GM08714 (cell line): ENCODE measurements around the gene SMC1B.
"Not testable (repeated sequence)": the region's sequence is repeated elsewhere in the genome, so short reads cannot be mapped to it uniquely, and the experiment has no call there.

Experiments
- H3K4me3 ChIP-seq: fragments of 200-500 bp; sonication (Bioruptor generic); 2 replicates; pipeline ENCODE4 v1.5.1; 2014; ENCODE audit warnings: mild to moderate bottlenecking, low read length, inconsistent platforms
- ZNF274 ChIP-seq: IDR thresholded peaks from 2 replicates; pipeline ENCODE4 v1.6.1; 2012; ENCODE audit warnings: mild to moderate bottlenecking, low read depth, low read length

SMC1B gene

DNA sequence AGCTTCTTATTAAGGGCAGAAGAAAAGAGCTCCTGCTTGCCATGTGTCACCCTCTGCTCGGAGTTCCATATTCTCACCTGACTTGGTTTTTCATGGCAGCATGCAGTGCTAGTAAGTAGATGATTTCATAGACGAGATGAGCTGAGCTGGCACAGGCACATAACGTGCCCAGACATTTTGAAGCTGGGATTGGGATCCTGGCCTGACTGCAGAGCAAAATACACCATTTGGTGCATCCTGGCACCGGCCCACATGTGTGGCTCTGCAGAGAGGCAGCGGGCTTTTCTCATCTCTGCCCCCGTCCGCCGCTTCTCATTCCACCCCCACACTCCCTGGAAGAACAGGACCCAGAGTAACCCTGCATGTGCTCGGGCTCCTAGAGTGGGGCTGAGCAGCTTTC is 78.9 kb downstream of the SMC1B start:
- no peak overlapping the region for H3K4me3 ChIP-seq
- TF ChIP-seq ZNF274, result no peak

DNA sequence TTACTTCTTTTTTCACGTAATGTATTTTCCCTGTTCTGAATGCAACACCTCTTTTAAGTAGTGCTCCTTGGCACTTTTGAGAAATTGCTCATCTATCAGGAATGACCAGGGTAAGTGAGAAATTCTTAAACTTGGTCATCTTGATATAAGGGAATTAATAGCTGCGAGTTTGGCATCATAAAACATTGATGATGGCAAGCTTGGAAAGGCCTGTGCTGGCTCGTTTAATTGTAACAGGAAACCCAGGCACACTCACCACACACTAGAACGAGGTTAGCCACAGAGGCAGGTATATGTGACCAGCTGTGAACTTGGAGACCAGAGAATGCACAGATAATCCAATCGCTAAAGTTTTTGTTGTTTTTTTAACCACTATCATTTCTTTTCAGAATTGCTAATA is 79.3 kb downstream of the SMC1B start:
- TF ChIP-seq ZNF274, result no peak
- H3K4me3 ChIP-seq, result no peak overlapping the region

DNA sequence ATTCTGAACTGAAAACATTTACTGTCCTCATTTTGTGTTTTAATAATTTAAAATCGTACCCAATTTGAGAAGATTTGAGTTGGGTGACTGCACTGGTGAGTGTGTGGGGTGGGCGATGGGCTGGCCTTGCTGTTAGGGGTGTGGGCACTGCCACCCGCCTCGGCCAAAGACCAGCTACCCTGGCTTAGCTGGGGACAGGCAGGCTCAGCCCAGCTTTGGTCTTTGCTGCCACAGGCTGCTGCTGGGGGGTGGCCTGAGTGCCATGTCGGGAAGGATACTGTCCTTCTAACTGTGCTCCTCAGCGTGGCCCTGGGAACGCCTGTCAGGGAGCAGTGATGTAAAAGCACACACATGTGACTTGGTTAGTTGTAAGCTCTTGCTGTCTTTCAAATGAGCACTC is 81.4 kb downstream of the SMC1B start:
- no peak for TF ChIP-seq ZNF274
- no peak overlapping the region for H3K4me3 ChIP-seq

DNA sequence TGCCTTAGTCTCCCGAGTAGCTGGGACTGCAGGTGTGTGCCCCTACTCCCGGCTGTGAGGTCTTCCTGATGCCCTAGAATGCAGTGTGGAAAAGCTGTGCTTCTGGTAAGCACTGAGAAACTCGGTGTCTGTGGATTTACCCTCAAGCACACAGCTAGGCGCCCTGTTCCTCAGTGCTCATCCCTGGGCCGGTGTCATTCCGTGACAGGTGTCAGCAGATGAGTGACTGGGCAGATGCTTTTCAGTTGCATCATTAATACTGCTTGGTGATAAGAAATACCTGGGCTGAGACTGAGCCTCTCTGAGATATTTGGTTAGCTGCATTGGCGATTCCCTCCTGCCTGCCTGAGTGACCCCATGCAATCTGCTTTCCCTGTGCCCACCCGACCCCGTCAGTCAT is 81.9 kb downstream of the SMC1B start:
- H3K4me3 ChIP-seq, result no peak overlapping the region
- TF ChIP-seq ZNF274, result no peak

DNA sequence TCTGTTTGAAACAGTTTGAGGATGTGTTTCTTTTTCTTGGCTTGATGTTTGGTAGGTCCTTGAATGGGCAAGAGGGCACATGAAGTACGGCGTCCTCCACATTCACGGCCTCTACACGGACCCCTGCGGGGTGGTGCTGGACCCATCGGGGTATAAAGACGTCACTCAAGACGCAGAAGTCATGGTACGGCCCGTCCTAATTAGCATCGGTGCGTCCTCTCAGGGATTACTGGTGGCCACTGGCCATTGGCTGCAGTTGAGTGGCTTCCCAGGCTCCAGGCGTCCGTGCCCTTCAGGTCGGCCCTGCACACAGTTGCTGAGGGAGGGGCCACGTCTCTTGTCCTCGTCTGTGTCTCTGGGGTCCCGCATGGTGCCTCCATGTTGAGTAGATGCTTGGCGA is 82.9 kb downstream of the SMC1B start:
- no peak overlapping the region for H3K4me3 ChIP-seq
- no peak for TF ChIP-seq ZNF274

DNA sequence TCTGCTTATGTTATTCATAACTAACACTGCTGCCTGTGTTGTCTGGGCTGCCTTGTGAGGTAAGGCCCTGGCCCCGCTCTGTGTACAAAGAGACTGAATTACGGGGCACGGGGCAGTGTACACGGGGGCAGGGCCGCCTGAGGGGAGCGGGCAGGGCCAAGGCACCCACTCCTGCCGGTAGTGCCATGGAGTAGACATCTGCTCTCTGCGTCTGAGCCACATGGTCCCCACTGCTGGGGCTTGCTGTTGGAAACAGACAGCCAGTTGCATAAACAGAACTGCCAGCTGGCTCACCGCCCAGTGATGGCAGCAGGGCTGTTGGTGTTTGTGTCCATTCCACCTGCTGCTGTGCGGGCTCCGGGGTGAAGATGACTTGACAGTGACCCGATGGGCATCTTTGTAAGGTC is 83.9 kb downstream of the SMC1B start:
- TF ChIP-seq ZNF274, result no peak
- no peak overlapping the region for H3K4me3 ChIP-seq

DNA sequence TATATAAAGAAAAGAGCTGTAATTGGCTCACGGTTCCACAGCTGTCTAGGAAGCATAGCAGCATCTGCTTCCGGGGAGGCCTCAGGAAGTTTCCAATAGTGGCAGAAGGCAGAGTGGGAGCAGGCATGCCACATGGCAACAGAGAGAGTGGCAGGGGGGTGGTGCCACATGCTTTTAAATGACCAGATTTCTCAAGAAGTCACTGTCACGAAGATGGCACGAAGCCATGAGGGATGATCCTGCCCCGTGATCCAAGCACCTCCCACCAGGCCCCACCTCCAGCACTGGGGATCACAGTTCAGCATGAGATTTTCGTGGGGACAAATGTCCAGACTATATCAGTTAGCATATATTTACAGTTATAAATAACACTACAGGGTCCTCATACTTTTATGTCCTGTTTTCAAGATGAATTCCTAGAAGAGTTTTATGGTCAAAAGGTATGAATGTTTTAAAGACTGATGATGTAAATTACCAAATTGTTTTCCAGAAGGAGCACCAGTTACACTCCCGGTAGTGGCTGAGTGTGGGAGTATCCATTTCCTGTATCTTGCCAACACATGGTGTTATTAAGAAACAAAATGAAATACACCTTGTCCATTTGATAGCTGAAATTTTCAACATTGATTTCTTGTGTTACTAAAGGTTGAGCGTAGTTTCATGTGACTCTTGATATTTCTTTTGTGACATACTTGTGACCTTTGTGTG is 84.4 kb downstream of the SMC1B start:
- no peak for TF ChIP-seq ZNF274
- no peak overlapping the region for H3K4me3 ChIP-seq

DNA sequence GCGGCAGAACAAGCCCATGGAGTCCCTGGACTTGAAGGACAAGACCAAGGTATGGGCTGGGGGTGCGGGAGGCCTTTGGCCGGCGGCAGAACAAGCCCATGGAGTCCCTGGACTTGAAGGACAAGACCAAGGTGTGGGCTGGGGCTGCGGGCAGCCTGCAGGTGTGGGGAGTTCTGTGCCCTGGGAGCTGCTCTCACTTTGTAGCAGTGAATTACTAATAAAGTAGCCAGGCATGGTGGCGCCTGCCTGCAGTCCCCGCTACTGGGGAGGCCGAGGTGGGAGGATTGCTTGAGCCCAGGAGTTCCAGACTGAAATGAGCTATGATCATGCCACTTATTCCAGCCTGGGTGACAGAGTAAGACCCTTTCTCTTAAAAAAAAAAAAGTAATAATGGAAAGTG is 85.1 kb downstream of the SMC1B start:
- H3K4me3 ChIP-seq, result not testable (repeated sequence)

DNA sequence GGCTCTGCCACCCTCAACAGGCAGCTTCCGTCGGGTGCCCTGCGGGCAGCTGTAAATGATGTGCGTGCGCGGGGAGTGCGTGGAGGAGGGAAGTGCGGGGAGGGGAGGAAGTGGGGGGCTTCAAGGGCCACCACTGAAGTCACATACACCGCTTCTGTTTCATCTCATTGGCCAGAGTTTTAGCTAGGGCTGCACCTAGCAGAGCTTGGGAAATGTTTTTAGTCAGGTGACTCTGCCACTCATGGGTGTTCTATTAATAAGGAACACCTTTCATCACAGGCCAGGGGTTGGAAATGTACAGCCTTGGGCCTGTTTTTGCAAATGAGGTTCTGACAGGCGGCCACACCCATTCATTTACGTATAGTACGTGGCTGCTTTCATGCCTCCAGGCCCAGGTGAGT is 89.1 kb downstream of the SMC1B start:
- H3K4me3 ChIP-seq, result no peak overlapping the region
- TF ChIP-seq ZNF274, result no peak

DNA sequence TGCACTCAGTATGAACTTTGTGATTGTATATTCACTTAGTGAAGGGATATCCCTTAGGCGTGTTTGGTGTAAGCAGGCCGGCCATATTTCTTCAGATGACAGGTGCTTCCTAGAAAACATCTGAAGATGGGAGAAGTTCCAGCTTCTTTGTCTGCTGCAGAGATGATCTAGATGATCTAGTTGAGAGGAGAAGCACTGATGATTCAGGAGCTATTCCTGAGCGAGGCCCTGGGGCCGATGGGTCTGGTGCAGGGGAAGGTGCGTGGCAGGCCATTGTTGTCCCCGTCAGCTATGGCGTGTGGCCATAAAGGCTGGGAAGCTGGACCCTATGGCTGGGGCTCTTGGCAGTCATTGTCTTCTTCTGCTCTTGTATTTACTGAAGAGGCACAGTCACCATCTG is 89.7 kb downstream of the SMC1B start:
- TF ChIP-seq ZNF274, result no peak
- H3K4me3 ChIP-seq, result no peak overlapping the region

DNA sequence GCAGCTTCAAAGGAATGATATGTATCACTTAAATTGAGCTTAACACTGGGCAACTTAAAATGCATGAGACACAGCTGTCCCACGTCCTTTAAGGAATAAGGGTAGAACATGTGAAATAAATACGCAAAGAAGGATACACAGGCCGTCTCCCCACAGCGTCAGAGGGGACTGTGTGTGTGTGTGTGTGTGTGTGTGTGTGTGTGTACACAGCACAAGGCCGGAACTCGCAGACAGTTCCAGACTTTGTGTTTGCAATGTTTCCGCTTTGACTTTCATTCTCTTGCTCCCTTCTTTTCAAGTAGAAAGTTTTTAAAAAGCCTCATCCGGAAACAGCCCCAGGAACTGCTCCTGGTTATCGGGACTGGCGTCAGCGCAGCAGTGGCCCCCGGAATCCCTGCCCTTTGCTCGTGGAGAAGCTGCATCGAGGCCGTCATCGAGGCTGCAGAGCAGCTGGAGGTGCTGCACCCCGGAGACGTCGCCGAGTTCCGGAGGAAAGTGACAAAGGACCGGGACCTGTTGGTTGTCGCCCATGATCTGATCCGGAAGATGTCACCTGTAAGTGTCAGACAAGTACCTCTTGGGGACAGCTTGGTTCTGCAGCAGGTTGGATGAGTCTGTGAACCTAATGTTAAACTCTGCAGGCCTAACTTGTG is 90.4 kb downstream of the SMC1B start:
- H3K4me3 ChIP-seq, result no peak overlapping the region
- TF ChIP-seq ZNF274, result no peak

DNA sequence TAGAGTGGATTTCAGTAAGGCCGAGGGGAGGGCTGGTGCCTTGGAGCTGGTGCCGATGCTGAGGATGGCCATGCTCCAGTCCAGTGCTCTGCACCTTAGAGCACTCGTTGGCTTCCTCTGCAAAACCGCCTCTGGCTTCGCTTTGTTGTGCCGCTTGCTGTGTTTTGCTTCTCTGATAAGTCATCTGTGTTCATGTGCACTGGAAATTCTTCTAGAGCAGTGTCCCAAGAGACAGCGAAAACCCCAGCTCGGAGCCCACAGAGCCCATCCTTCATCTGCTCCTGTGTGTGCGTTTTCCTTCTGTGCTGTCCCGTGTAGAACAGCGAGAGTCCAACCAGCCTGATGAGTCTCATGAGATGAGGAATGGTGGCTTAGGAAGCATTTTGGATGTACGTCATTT is 91.6 kb downstream of the SMC1B start:
- H3K4me3 ChIP-seq, result no peak overlapping the region
- no peak for TF ChIP-seq ZNF274

DNA sequence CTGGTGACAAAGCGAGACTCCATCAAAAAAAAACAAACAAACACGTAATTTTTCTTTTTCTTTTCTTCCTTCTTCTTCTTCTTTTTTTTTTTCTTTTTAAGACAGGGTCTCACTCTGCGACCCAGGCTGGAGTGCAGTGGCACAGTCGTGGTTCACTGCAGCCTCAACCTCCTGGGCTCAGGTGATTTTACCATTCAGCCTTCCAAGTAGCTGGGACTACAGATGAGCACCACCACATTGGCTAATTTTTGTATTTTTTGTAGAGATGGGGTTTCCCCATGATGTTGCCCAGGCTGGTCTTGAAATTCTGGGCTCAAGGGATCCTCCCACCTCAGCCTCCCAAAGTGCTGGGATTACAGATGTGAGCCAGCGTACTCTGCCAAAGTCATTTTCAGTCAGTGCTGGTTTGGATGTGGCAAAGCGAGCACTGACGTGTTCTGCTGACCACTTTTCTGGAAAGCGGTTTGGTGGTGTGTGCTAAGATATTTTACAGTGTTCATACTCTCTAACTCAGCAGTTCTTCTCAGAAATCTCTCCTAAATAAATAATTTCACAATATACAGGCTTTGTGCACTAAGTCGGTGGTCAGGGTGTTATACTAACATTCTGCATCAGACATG is 92.9 kb downstream of the SMC1B start:
- no peak for TF ChIP-seq ZNF274
- H3K4me3 ChIP-seq, result no peak overlapping the region

DNA sequence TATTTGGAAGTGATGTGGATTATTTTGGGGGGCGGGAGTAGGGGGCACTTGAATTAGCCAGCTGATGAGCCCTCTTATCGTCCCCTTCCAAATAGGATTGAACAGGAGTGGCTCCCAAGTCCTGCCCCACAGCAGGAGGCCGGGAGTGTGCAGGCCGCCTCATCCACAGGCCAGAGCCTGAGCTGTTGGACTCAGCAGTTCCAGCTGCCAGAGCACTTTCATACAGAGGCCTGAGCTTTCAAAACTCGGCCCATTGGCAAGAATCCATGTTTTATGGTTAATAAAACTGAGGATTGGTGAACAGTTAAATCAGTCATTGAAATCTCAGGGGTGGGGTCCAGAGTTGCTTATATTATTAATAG is 94.1 kb downstream of the SMC1B start:
- TF ChIP-seq ZNF274, result no peak
- H3K4me3 ChIP-seq, result peak overlapping the region; percentile 10; the same call in 1 of the 2 replicates

DNA sequence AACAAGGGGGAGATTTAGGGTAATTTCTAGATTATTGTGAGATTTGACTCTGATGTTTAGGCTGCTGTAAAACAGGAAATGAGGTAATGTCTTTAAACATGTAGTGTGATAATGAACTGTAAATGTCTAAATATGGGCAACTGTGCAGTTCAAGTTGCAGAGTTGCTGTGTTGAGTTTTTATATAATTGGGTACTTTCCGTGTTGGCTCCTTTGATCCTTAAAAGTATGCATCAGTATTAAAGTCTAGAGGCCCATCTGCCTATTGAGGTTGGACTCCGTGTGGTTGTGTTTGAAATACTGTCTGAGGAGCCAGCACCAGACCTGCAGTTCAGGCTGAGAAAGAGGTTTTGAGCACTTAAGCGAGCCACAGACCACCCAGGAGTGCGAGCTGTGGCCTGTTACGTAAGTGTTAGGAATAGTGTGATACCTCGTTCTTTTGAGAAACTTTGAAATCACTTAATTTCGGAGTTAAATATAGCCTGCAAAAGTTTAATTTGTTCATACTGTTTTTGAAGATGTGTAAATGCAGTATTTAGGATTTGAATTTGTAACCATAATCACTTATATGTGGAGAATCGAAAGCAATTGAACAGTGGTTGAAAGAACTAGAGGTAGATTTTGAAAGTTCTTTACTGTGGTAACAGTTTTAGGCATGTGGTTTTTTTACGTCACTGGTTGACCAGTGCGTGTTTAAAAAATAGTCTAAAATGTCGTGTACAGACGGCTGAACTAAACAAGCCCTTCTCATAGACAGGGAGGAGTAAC is 94.7 kb downstream of the SMC1B start:
- no peak for TF ChIP-seq ZNF274
- H3K4me3 ChIP-seq, result peak overlapping the region; percentile 70; the same call in 1 of the 2 replicates
